GM18520 (cell line): Measurements from ENCODE around the gene ABCD1.
"Not testable (repeated sequence)": the region's sequence is repeated elsewhere in the genome, so short reads cannot be mapped to it uniquely, and the experiment has no call there.

Experiments
- ATAC-seq: cut with Tn5 transposase; IDR thresholded peaks from one replicate; pipeline ENCODE4 v1.9.1; 2021; ENCODE audit not compliant: unreplicated experiment

ABCD1 gene

DNA sequence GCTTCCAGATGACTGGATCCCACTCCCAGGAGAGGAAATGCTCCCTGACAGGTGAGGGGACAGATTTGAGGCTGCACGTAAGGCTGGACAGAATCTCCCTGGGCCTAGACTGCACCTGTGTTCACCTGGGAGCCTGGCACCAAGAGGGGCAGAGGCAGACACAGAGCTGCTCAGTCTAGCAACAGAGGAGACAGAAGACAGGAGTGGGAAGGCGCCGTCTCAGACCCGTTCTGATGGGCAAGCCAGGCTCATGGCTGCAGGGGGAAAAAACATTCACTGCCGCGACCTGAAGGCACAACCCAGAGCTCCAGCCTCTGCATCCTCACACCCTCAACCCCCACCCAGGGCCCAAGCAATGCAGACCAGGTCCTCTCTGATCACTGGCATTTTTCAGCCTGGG is 17.2 kb upstream of the ABCD1 start:
- no peak for ATAC-seq

- no peak for ATAC-seq
Observed at GRCh38 chrX:153708415-153708814, 16.2 kb upstream of the ABCD1 start.

DNA sequence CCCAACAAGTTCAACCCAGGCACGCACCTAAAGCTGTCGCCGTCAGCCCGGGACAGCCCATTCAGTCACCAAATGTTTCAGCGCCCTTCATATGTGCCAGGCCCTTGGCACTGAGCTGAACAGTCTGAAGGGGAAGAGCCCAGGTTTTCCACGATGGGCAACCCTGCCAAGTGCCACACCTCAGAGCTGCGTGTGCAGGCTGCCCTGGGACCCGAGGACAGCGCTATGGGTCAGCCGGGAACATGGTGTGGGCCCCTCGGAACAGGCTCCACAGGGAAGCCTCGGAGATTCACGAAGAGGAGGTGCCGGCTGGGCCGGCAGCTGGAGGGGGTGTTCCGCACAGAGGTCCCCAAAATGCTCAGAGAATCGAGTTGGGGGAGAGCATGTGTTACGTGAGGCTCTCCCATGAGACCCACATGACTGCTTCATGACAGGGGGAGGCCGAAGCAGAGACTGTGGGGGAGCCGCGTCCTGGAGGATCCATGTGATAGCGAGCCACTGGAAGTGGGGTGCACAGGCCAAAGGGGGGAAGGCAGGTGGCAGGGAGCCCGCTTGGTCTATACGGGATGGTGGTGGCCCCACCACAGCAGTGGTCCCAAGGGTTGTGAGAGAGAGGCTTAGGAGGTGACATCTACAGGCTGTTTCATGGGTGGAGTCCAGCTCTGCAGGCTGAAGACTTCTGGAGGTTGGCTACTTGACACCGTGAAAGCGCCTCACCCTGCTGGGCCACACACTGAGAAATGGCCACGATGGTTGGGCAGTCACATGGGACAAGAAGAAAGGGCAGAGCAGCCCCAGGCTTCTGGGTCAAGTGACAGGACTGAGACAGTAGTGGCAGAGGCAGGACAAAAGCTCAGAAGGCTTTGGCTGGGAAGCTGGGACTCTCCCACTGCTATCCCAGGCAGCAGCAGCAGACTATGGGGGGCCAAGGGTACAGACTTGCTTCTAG is 14.7 kb upstream of the ABCD1 start:
- ATAC-seq: no peak

DNA sequence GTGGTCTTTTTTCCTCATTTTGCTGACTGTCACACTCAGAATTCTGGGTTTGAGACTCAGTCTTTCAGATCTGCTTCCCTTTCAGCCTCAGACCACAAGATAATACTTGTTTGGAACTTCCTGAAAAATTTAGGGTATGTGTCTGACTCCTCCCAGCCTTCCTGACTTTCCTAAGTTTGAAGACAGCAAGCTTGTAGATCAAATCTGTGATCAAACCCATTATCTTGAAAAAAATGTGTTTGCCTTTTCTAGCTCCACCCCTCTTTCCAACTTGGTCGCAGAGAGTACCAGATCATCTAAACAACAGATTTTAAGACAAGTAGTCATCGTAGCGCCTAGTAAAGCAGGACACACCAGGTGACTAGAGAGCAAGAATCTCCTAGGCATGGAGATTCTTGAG is 10.4 kb upstream of the ABCD1 start:
- ATAC-seq: no peak

- no peak for ATAC-seq
Observed at GRCh38 chrX:153717445-153717844, 7.2 kb upstream of the ABCD1 start.

DNA sequence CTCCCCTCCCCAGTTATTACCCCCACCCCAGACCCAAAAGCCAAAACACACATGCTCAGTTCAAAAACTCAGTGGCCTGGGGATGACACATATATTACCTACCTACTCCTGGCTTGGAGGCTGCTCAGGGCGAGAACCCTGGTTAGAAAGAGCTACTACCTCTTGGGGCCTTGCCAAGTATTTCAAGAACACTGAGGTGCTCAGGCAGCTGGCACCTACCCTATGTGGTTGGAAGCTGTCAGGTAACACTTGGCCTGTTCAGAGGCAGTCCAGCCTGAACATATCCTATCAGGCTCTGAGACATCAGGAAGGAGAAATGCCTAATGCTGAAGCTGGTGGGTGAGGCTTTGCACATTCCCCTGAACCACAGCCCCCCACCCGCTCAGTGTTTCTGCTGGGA is 5.4 kb upstream of the ABCD1 start:
- no peak for ATAC-seq

DNA sequence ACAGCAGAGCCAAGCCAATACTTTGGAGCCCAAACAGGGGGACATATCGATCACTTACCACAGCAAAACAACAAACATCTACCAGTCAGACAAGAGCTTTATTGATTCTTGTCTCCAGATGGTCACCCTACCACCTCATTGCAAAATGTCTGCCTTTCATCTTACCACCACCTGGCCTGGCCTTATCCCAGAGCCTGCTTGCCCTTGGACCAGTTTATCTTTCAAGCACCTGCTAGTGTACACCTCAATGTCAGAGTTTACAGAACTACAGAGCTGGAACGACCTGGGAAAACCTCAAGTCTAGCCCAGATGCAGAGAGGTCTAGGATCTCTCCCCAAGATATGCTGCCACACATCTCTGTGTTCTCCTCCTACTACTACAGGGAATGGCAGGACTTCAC is 5.0 kb upstream of the ABCD1 start:
- no peak for ATAC-seq

DNA sequence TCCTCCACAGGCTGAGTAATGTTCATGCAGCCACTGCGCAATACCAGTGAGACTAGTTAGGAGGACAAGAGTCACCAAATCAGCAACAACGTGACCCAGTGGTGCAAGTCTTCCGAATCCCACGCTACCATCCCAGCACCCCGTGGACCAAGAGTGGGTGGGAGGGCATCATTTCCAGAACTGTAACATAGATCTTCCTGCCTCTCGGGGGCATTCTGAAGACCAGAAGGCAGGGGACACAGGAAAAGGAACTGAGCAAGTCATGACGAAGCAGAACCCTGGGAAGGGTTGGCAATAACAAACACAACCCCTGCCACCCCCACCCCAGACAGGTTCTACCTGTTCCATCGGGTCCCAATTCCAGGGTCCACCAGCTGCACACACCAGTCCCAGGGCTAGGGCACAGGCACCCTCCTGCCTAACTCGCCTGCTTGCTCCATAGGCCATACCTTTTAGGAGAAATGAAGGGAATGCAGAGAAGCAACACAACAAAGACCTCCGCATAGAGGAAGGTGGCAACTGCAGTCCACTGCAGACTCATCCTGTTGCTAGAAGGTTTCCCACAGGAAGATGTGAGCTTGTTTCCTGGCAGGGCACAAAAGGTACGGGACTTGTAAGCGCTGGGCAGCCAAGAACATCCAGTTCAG is 1.8 kb upstream of the ABCD1 start:
- no peak for ATAC-seq

GRCh38 chrX:153723351-153724251 is 1.1 kb upstream of the ABCD1 start:
- ATAC-seq: peak; percentile 6

- no peak for ATAC-seq
Observed at GRCh38 chrX:153725039-153725831, 579 bp downstream of the ABCD1 start.

- no peak for ATAC-seq
Observed at GRCh38 chrX:153725832-153726285, 1.2 kb downstream of the ABCD1 start.

DNA sequence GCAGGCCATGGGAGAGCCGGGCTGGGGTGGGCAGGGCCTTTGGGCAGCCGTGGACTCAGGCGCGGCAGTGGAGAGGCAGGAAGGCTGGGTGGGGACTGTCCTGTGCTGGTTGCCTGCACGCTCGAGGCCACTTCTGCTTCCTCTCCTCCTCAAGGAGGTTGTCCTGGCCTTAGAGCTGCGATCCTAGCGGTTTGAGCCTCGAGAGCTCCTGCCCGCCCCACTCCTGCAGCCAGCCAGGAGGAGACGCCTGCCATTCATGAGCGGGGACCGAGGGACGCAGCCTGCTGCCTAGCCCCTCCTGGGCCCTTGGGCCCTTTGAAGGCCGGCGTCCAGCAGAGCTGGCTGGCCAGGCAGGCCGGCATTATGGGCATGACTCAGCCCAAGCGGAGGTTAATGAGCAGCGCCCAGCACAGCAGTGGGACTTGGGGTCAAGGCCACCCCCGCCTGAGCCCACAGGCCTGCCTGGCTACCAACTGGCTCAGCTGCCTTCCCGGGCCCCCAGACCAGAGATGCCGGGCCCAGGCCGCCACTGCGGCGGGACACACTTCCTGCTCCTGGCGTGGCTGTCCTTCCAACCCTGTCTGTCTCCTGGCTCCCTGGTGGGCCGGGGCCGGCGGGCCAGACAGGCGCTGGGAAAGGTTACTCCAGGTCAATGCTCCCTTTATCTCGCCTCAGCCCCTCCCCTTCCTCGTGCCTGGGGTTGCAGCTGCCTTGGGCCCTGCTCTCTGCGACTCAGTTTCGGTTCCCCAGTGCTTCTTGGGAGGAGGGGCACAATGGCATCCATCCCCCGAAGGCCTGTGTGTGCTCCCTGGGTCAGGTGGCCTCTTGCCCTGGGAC is 1.8 kb downstream of the ABCD1 start:
- ATAC-seq: no peak

DNA sequence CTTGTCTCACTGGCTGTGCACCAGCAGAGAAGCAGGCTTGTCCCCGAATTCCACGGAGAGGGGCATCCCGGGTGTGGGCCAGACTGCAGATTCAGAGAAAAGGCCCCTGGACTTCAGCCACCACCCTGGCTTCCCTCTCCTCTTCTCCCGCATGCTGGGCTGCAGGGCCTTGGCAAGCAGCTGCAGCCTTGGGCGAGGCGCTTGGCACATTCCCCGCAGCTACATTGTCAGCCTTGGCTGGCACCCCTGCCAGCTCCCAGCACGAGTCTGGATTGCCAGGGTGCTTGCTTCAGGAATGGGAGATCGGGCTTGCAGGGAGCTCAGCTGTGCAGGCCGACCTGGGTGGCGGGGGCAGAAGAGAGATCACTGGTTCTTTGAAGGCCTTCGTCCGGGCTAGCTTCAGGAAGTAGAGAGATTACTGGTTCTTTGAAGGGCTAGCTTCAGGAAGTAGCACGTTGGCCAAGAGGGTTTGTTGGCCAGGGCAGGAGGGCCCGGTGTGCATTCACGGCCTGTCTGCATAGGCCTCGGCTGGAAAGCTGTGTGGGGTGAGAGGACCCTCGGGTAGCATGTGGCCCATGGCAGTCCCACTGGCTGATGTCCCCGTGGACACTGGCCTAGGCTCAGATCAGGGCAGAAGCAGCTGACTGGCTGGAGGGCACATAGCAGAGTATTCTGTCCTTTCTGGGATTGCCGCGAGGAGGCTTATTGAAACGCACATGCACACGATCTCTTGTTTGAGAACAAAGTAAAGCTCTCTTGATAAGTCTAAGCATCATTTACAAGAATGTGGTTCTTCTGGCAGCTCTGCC is 2.7 kb downstream of the ABCD1 start:
- ATAC-seq: no peak

DNA sequence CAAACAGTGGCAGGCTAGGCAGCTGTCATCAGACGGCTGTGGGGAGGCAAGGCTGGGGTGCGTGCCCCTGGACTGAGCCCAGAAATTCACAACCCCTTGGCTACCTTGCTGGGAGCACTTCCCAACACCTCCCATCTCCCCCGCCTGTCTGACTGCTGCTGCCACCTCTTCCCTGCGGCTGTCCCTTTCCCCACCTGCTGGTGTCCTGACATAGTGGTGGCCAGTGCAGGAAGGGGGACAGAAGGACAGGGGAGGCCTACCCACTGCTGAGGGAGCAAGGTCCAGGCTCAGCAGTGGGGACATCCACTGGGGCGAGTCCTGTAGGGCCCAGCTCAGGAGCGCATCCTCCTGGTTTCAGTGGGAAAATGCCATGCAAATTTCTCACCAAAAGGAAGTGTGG is 3.4 kb downstream of the ABCD1 start:
- ATAC-seq: no peak

DNA sequence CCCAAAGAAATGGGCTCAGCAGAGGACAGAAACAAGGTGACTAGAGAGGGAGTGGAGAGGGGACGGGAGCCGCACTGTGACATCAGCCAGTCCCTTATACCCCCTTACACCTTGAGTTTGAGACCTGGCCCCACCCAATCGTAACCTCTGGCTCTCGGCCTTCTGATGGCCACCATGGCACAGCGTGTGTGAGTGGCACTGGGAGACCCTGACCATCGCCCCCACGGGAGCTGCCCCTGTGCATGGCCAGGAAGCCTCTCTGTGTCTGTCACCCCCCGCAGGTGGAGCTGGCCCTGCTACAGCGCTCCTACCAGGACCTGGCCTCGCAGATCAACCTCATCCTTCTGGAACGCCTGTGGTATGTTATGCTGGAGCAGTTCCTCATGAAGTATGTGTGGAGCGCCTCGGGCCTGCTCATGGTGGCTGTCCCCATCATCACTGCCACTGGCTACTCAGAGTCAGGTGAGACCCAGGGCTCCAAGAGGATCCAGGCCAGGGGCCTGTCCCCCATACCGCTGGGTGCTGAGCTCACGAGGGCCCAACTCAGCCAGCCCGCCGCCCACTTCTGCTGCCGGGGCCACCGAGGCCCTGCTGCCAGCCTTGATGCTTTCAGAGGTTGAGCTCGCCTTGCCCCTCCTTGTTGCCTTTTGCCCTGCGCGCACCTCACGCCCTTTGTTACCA is 4.4 kb downstream of the ABCD1 start:
- no peak for ATAC-seq

GRCh38 chrX:153730115-153730514 is 5.5 kb downstream of the ABCD1 start:
- ATAC-seq: not testable (repeated sequence)

DNA sequence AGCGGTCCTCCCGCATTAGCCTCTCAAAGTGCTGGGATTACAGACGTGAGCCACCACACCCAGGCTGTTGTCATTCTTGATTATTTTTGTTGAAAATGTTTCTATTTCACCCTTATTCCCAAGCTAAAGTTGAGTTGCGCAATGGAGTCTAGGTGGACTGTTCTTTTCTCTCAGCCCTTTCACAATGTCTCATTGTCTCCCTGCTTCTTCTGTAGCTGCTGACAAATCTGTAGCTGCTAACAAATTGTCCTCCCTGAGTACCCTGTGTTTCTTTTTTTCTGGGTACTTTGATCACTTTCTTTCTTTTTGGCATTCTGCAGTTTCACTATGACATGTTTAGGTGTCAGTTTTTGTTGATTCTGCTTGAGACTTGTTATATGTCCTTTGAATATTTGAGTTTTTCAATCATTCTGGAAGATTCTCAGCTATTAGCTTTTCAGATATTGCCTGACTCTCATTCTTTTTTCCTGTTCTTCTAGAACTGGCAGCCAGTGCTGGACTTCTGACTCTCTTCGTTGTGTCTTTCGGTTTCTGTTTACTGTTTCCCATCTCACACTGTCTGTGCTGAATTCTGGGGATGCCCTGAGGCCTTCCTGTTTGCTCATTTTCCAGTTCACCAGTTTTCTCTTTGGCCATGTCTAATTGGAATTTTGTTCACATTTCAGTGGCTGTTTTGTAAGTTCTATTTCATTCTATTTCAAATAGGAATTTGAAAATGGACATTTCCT is 6.6 kb downstream of the ABCD1 start:
- no peak for ATAC-seq

GRCh38 chrX:153731845-153732215 is 7.2 kb downstream of the ABCD1 start:
- no peak for ATAC-seq
